ENCODE results near the gene IQCB1.
"Not testable (repeated sequence)": the region's sequence is repeated elsewhere in the genome, so short reads cannot be mapped to it uniquely, and the experiment has no call there.

DNA sequence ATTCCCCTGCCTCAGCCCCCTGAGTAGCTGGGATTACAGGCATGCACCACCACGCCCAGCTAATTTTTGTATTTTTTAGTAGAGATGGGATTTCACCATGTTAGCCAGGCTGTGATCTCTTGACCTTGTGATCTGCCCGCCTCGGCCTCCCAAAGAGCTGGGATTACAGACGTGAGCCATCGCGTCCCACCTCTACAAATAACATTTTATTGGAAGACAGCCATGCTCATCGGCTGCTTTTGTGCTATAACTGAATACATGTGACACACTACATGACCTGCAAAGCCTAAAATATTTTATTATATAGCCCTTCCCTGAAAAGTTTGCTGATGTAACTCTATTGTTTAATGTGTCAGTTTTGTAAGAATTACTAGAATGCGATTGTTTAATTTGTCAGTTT is 52.1 kb downstream of the IQCB1 start:
- TF ChIP-seq POLR2AphosphoS5 (IDR thresholded peaks at IDR 0.05; ENCODE audit: insufficient read depth in 1 of 2, low read depth in 1 of 2); POLR2A (IDR thresholded peaks at IDR 0.05): not testable (repeated sequence)
- TF ChIP-seq, protein P1, sequence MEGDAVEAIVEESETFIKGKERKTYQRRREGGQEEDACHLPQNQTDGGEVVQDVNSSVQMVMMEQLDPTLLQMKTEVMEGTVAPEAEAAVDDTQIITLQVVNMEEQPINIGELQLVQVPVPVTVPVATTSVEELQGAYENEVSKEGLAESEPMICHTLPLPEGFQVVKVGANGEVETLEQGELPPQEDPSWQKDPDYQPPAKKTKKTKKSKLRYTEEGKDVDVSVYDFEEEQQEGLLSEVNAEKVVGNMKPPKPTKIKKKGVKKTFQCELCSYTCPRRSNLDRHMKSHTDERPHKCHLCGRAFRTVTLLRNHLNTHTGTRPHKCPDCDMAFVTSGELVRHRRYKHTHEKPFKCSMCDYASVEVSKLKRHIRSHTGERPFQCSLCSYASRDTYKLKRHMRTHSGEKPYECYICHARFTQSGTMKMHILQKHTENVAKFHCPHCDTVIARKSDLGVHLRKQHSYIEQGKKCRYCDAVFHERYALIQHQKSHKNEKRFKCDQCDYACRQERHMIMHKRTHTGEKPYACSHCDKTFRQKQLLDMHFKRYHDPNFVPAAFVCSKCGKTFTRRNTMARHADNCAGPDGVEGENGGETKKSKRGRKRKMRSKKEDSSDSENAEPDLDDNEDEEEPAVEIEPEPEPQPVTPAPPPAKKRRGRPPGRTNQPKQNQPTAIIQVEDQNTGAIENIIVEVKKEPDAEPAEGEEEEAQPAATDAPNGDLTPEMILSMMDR (IDR thresholded peaks at IDR 0.05): not testable (repeated sequence)
